HG02840 (cell line): ENCODE measurements around the gene GLI1.
A peak's percentile ranks its signal among the peaks of the same experiment; 100 is the strongest.

Source experiments
- ATAC-seq: cut with Tn5 transposase; IDR thresholded peaks from one replicate; pipeline ENCODE4 v1.9.1; 2021; ENCODE audit warnings: mild to moderate bottlenecking, moderate library complexity, moderate number of reproducible peaks; ENCODE audit not compliant: unreplicated experiment, low FRiP score

The GLI1 gene

GRCh38 chr12:57473886-57474285 is 14.3 kb downstream of the GLI1 start:
- ATAC-seq: no peak

- ATAC-seq: no peak
Observed at GRCh38 chr12:57474430-57474829, 14.8 kb downstream of the GLI1 start.

GRCh38 chr12:57474862-57475261 is 15.3 kb downstream of the GLI1 start:
- ATAC-seq: no peak

- ATAC-seq: no peak
Observed at GRCh38 chr12:57475271-57476161, 15.9 kb downstream of the GLI1 start.

GRCh38 chr12:57476162-57476992 is 16.8 kb downstream of the GLI1 start:
- no peak for ATAC-seq

- no peak for ATAC-seq
Observed at GRCh38 chr12:57476993-57477709, 17.6 kb downstream of the GLI1 start.

- ATAC-seq: no peak
Observed at GRCh38 chr12:57477710-57478681, 18.4 kb downstream of the GLI1 start.

- ATAC-seq: no peak
Observed at GRCh38 chr12:57479043-57479375, 19.4 kb downstream of the GLI1 start.

- no peak for ATAC-seq
Observed at GRCh38 chr12:57479376-57480115, 20.0 kb downstream of the GLI1 start, which contains the start of gene ARHGAP9. Gene ARHGAP9, minus strand, starts transcription at chr12:57479866. Its CDS starts 460 bp downstream, at chr12:57479406.

- ATAC-seq: no peak
Observed at GRCh38 chr12:57481671-57482070, 22.1 kb downstream of the GLI1 start.

- ATAC-seq: no peak
Observed at GRCh38 chr12:57483466-57483865, 23.9 kb downstream of the GLI1 start.

GRCh38 chr12:57485695-57486094 is 26.1 kb downstream of the GLI1 start:
- ATAC-seq: no peak

GRCh38 chr12:57487055-57487596 is 27.5 kb downstream of the GLI1 start:
- ATAC-seq: no peak

GRCh38 chr12:57487597-57488401 is 28.2 kb downstream of the GLI1 start, which contains the start of gene MARS1:
Gene MARS1, plus strand, starts transcription at chr12:57488068. Its CDS starts 23 bp downstream, at chr12:57488091.
- ATAC-seq: peak; percentile 97

GRCh38 chr12:57488402-57489156 is 29.0 kb downstream of the GLI1 start:
- no peak for ATAC-seq

- no peak for ATAC-seq
Observed at GRCh38 chr12:57489157-57489641, 29.6 kb downstream of the GLI1 start.

- ATAC-seq: no peak
Observed at GRCh38 chr12:57490126-57490525, 30.5 kb downstream of the GLI1 start.
